Memory B cell (primary cell): ENCODE measurements around the gene CCDC183.
"Not testable (repeated sequence)": the region's sequence is repeated elsewhere in the genome, so short reads cannot be mapped to it uniquely, and the experiment has no call there.

Source experiments
- ATAC-seq: fragments of 150-1000 bp; cut with Tn5 transposase; 2 replicates; pipeline ENCODE4 v1.10.0; 2021; ENCODE audit warnings: low read depth, mild to moderate bottlenecking, moderate library complexity
- DNase-seq, 2 donors: peaks; one replicate each; pipeline ENCODE4 v3.0.0; 2022; ENCODE audit warnings: low spot score in 2 of 2
- H3K27ac Mint-ChIP-seq: one replicate; pipeline ENCODE4 v1.8.0; 2022; ENCODE audit warnings: mild to moderate bottlenecking, moderate library complexity, mixed read lengths
- H3K27me3 Mint-ChIP-seq: one replicate; pipeline ENCODE4 v1.8.0; 2022; ENCODE audit warnings: mixed read lengths
- H3K36me3 Mint-ChIP-seq: one replicate; pipeline ENCODE4 v1.8.0; 2022; ENCODE audit warnings: mild to moderate bottlenecking, mixed read lengths
- H3K4me1 Mint-ChIP-seq: one replicate; pipeline ENCODE4 v1.8.0; 2022; ENCODE audit warnings: mixed read lengths
- H3K4me3 Mint-ChIP-seq: one replicate; pipeline ENCODE4 v1.8.0; 2022; ENCODE audit warnings: mild to moderate bottlenecking, moderate library complexity, mixed read lengths
- H3K9me3 Mint-ChIP-seq: one replicate; pipeline ENCODE4 v1.8.0; 2022; ENCODE audit warnings: mixed read lengths

Gene CCDC183

DNA sequence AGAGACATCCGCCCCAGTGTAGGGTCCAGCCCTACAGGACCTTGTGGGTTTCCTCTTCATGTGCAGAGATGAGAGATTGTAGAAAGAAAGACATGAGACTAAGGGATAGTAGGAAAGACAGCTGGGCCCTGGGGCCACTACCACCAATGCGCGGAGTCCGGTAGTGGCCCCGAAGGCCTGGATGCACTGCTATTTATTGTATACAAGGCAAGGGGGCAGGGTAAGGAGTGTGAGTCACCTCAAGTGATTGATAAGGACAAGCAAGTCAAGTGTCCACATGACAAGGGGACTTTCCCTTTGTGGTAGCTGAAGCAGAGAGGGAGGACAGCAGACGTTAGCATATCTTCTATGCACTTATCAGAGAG is 11.2 kb upstream of the CCDC183 start:
- peaks cover 13% of the 10 kb centered on the region for H3K4me1 Mint-ChIP-seq
- no peak overlapping the region for H3K4me3 Mint-ChIP-seq
- ATAC-seq (peak; percentile 55), DNase-seq (no peak)
- H3K27me3 Mint-ChIP-seq: no peaks in the 10 kb centered on the region
- H3K9me3 Mint-ChIP-seq: no peaks in the 10 kb centered on the region
- H3K36me3 Mint-ChIP-seq: no peaks in the 10 kb centered on the region
- no peak overlapping the region for H3K27ac Mint-ChIP-seq

DNA sequence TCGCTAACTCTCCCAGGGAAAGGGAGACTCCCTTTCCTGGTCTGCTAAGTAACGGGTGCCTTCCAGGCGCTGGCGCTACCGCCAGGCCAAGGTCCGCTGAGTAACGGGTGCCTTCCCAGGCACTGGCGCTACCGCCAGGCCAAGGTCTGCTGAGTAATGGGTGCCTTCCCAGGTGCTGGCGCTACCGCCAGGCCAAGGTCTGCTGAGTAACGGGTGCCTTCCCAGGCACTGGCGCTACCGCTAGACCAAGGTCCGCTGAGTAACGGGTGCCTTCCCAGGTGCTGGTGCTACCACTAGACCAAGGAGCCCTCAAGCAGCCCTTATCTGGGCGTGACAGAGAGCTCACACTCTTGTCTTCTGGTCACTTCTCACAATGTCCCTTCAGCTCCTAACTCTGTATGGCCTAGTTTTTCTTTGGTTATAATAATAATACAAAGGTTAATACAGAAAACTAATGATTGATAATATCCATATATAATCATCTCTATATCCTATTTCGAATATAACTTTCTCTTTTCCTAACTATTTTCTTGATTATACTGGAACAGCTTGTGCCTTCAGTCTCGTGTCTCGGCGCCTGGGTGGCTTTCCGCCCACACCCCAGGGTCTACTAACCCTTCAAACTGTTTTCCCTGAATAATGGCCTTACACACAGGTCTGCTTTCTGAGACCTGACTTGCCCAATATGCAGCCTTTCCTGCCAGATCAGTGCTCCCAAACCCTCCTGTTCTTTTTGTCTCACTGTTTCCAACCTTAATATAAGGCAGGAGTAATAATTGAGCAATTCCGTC is 10.4 kb upstream of the CCDC183 start:
- H3K27me3 Mint-ChIP-seq, H3K36me3 Mint-ChIP-seq: not testable (repeated sequence)

DNA sequence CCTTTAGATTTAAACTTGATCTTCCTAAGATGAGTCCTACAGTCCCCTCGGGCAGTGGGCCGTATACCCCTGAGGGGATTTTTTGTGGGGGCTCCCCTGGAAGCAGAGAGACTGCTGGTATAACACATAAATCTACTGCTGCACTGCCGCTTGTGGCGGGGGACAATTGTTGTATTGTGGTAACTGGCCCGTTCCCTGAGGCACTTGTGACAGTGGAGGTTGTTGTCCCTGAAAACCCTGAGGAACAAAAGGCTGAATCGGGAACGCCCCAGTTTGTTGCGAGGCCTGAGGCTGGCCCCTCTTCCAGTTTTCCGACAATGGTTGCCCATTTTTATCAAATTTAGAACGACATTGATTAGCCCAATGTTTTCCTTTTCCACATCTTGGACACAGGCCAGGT is 9.7 kb upstream of the CCDC183 start:
- no peak overlapping the region for H3K27ac Mint-ChIP-seq

More for the DNA sequence above, 10.4 kb upstream of the CCDC183 start:
- H3K9me3 Mint-ChIP-seq, DNase-seq, H3K27ac Mint-ChIP-seq, H3K4me3 Mint-ChIP-seq, ATAC-seq: not testable (repeated sequence)
- peaks cover 13% of the 10 kb centered on the region for H3K4me1 Mint-ChIP-seq

DNA sequence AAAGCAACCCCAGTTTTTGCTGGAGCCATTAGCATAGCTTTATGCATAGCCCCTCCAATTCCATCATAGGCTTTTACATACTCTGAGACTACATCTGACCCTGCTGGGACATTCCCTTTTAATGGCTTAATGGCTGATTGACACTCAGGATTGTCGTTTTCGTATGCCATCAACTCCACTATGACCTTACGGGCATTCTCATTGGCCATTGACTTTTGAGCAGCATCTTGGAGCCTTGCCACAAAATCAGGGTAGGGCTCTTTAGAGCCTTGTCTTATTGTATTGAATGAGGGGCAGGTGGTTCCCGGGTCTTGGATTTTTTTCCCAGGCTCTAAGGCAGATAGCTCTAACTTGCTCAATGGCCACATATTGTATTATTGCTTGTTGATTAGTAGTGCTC is 9.2 kb upstream of the CCDC183 start:
- ATAC-seq, H3K4me3 Mint-ChIP-seq, DNase-seq, H3K9me3 Mint-ChIP-seq, H3K27ac Mint-ChIP-seq, H3K27me3 Mint-ChIP-seq, H3K36me3 Mint-ChIP-seq: not testable (repeated sequence)
- peaks cover 17% of the 10 kb centered on the region for H3K4me1 Mint-ChIP-seq

More for the DNA sequence above, 9.7 kb upstream of the CCDC183 start:
- Mint-ChIP-seq H3K4me1 (peaks cover 17% of the 10 kb centered on the region), H3K27me3 (no peaks in the 10 kb centered on the region), H3K36me3 (no peaks in the 10 kb centered on the region), H3K9me3 (no peaks in the 10 kb centered on the region), H3K4me3 (no peak overlapping the region)
- ATAC-seq (no peak), DNase-seq (no peak)

DNA sequence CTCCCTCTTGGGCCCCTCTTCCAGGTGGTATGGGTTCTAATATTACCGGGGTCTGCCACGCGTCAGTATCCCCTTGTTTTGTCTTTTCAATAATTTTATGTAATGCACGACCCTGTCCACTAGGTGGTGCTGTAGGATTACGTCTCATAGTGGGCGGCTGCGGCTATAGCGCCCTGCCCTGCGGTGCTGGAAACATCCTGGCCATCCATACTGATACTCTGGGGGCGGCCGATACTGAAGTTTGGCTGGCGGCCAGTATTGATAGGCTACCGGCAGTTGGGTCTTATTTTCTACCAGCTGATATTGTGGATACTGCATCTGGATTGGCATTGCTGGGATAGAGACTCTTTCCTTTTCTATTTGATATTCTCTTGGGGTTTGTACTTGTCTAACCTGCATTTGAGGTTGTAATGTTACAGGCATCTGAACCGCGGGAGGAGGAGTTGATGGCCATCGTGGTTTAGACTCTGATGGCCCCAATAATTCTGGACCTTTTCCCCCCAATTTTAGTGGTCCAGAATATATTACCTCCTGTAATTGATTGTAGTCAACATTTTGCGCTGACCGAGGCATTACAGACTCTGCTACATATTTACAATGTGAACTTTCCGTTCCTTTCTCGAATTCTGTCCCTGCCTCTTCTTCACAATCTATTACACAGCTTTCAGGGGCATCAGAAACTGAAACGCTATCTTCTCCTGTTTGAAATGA is 8.3 kb upstream of the CCDC183 start:
- H3K27ac Mint-ChIP-seq: no peak overlapping the region
- no peaks in the 10 kb centered on the region for H3K27me3 Mint-ChIP-seq

DNA sequence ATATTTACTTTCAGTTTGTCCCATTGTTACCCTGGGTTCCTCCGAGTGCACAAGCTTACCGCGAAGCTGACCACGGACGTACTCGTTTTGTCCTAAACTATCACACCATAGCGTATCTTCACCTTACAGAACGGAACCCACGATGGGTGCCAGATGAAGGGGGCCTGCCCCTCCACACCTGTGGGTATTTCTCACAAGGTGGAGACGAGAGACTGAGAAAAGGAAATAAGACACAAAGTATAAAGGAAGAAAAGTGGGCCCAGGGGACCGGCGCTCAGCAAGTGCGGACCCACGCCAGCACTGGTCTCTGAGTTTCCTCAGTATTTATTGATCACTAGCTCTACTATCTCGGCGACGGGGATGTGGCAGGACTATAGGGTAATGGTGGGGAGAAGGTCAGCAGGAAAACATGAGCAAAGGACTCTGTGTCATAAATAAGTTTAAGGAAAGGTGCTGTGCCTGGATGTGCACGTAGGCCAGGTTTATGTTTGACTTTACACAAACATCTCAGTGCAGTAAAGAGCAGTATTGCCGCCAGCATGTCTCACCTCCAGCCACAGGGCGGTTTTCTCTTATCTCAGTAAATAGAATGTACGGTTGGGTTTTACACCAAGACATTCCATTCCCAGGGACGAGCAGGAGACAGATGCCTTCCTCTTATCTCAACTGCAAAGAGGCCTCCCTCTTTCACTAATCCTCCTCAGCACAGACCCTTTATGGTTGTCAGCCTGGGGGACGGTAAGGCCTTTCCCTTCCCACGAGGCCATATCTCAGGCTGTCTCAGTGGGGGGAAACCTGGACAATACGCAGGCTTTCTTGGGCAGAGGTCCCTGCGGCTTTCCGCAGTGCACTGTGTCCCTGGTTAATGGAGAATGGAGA is 7.3 kb upstream of the CCDC183 start:
- H3K36me3 Mint-ChIP-seq, DNase-seq, ATAC-seq, H3K9me3 Mint-ChIP-seq, H3K4me3 Mint-ChIP-seq, H3K27me3 Mint-ChIP-seq, H3K27ac Mint-ChIP-seq: not testable (repeated sequence)
- peaks cover 17% of the 10 kb centered on the region for H3K4me1 Mint-ChIP-seq

More for the DNA sequence above, 8.3 kb upstream of the CCDC183 start:
- no peaks in the 10 kb centered on the region for H3K36me3 Mint-ChIP-seq
- H3K4me3 Mint-ChIP-seq: no peak overlapping the region
- no peak for ATAC-seq
- H3K4me1 Mint-ChIP-seq: peaks cover 17% of the 10 kb centered on the region
- no peaks in the 10 kb centered on the region for H3K9me3 Mint-ChIP-seq
- DNase-seq: peak; percentile 70 to 82

DNA sequence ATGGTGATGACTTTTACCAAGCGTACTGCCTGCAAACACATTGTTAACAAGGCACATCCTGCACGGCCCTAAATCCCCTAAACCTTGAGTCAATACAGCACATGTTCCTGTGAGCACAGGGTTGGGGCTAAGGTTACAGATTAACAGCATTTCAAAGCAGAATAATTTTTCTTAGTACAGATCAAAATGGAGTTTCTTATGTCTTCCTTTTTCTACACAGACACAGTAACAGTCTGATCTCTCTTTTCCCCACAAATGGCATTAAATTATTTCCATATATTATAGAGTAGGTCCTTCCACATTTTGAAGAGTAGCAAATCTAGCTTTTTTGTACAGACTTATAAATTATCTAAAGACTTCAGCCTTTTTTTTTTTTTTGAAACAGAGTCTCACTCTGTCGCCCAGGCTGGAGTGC is 6.6 kb upstream of the CCDC183 start:
- Mint-ChIP-seq H3K4me1 (peaks cover 16% of the 10 kb centered on the region), H3K27ac (no peak overlapping the region), H3K4me3 (no peak overlapping the region), H3K27me3 (no peaks in the 10 kb centered on the region), H3K36me3 (no peaks in the 10 kb centered on the region), H3K9me3 (no peaks in the 10 kb centered on the region)
- no peak for DNase-seq
- no peak for ATAC-seq

DNA sequence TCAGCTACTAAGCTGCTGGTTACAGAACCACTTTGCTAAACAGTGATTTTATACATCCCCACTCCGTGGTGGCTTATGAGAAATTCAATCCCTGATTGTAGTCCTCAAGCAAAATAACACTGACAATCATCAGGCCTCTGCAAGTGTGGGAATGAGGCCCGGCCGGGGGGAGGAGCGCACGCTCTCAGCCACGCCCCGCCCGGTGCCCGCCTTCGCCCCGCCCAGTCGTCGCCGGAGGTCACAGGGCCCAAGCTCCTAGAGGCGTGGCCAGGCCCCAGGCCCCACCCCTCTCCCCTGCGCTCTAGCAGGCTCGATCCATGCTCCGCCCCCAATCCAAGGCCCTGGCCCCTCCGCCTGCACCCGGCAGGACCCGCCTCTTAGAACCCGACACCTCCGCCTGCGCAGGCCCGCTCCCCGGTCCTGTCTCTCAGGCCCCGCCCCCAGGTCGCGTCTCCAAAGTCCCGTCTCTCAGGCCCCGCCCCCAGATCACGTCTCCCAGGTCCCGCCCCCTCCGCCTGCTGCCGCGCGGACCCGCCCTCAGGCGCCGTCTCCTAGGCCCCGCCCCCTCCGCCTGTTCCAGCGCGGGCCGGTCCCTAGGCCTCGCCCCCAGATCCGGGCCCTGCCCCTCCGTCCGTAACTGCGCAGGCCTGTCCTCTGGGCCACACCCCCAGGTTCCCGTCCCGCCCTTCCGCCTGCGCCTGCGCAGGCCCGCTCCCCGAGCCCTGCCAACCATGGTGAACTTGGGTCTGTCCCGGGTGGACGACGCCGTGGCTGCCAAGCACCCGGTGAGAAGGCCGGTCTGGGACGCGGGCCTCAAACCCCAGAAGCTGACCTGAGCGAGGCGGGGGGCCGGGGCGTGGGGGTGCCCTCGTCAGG is 5.3 kb upstream of the CCDC183 start, which contains the start of gene TMEM141:
Gene TMEM141, plus strand, starts transcription at position 705 of the 876 bp plus-strand sequence. Its CDS starts 27 bp downstream, at position 732.
- ATAC-seq (peak; percentile 80), DNase-seq (peak; percentile 99)
- Mint-ChIP-seq H3K36me3 (no peaks in the 10 kb centered on the region), H3K4me1 (peaks cover 12% of the 10 kb centered on the region), H3K27ac (peak within 1 kb of the TSS; percentile 98), H3K9me3 (no peaks in the 10 kb centered on the region), H3K4me3 (peak within 1 kb of the TSS; percentile 91), H3K27me3 (no peaks in the 10 kb centered on the region)

DNA sequence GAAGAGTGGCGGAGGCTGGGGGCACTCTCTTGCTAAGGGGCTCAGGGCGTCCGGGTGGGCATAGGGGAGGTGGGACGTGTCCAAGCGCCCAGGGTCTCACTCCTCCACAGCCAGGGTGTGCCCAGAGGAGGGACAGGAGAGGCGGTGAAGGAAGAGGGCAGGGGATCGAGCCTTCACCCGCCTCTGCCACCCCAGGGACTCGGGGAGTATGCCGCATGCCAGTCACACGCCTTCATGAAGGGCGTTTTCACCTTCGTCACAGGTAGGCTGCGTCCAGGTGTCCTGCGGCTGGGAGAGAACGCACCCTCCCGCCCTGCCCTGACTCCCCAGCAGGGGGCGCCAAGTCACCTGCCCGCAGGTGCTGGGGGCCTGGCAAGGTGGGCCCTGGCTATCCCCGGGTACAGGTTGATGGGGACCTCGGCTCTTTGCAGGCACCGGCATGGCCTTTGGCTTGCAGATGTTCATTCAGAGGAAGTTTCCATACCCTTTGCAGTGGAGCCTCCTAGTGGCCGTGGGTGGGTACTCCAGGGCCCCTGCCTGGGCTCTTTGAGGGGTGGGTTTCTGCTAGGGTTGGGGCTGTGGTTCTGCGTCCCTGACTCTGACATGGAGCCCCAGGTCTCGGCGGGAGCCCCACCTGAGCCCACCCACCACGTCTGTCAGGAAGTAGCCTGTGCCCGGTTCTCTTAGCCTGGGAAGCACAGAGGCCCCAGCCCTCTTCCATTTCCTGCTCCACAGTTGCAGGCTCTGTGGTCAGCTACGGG is 4.4 kb upstream of the CCDC183 start:
- DNase-seq (peak; percentile 77 to 78), ATAC-seq (peak; percentile 41)
- peak overlapping the region; percentile 91 for H3K4me3 Mint-ChIP-seq
- H3K27me3 Mint-ChIP-seq: no peaks in the 10 kb centered on the region
- H3K36me3 Mint-ChIP-seq: no peaks in the 10 kb centered on the region
- H3K9me3 Mint-ChIP-seq: no peaks in the 10 kb centered on the region
- peak overlapping the region; percentile 98 for H3K27ac Mint-ChIP-seq
- H3K4me1 Mint-ChIP-seq: peaks cover 12% of the 10 kb centered on the region

DNA sequence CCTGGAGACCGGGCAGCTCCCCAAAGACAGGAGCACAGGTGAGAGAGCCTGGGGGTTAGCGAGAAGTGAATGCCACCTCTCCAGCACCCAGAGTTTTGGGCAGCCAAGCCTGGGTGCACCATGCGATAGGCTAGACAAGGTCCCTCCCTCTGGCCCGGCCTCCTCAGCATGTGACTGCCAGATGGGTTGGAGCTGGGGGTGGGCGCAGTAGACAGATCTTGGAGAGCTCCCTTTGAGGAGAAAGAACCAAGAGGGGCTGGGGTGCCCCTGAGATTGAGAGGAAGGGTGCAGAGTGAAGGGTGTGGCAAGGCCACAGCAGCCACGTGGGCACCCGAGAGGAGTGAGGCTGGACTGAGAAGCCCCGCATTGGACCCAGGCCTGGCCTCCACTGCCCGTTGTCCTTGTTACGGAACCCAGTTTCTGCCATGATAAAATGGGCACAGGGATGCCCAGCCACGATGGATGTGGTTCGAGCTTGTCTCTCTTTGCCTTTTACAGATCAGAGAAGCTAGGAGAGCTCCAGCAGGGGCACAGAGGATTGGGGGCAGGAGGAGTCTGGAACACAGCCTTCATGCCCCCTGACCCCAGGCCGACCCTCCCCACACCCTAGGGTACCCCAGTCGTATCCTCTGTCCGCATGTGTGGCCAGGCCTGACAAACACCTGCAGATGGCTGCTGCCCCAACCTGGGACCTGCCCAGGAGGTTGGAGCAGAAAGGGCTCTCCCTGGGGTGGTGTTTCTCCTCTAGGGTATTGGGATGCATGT is 3.6 kb upstream of the CCDC183 start:
- no peaks in the 10 kb centered on the region for H3K9me3 Mint-ChIP-seq
- ATAC-seq (no peak), DNase-seq (no peak)
- H3K4me3 Mint-ChIP-seq: no peak overlapping the region
- no peaks in the 10 kb centered on the region for H3K36me3 Mint-ChIP-seq
- H3K27ac Mint-ChIP-seq: peak overlapping the region; percentile 98
- no peaks in the 10 kb centered on the region for H3K27me3 Mint-ChIP-seq
- peaks cover 11% of the 10 kb centered on the region for H3K4me1 Mint-ChIP-seq

DNA sequence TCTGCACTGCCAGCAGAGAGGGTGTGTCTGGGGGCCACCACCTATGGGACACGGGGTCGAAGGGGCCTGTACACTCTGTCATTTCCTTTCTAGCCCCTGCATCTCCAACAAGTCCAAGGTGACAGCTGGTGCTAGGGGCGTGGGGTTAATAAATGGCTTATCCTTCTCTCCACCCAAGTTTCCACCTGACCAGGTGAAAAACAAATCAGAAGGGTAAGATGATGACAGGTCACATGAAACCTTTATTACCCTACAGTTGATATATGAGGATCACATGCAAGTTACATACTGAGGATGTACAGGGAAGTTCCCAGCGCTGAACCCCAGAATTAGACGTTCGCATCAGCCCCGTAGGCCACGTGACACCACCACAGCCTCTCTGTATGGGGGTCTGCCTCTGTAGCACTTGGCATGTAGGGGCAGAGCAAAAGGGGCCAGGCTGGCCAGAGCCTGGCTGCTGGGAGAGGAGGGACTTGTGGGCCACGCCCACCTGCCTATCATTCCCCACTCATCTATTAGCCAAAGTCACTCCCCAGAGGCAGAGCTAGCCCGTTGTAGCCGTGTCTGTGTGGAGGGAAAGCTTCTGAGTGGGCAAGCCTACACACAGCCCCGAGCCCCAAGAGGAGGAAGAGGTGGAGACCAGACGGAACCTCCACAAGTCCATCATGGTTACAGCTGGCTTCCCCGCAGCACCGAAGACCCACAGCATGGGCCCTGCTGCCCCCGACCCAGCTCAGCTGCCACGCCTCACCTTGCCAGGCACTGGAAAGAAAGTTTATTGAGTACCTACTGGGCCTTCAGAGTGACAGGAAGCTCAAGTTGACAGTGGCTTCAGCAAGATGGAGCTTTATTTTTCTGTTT is 2.8 kb upstream of the CCDC183 start:
- Mint-ChIP-seq H3K4me1 (peaks cover 4% of the 10 kb centered on the region), H3K4me3 (no peak overlapping the region), H3K27ac (no peak overlapping the region), H3K36me3 (no peaks in the 10 kb centered on the region), H3K9me3 (no peaks in the 10 kb centered on the region), H3K27me3 (no peaks in the 10 kb centered on the region)
- DNase-seq (no peak), ATAC-seq (no peak)
